DMS53 (cell line): ENCODE measurements around the gene PLEKHG4.
A peak's percentile ranks its signal among the peaks of the same experiment; 100 is the strongest.

Experiments
- DNase-seq: peaks from one replicate; lab custom pipeline; 2025; lab: John Stamatoyannopoulos, UW

PLEKHG4 gene

GRCh38 chr16:67244387-67245185, 34.7 kb upstream of the PLEKHG4 start:
- peak; percentile 57 for DNase-seq

GRCh38 chr16:67245186-67245585, 34.1 kb upstream of the PLEKHG4 start:
- DNase-seq, result no peak

GRCh38 chr16:67245674-67246080, 33.7 kb upstream of the PLEKHG4 start:
- no peak for DNase-seq

- peak; percentile 89 for DNase-seq
Measured at GRCh38 chr16:67246081-67246755, 33.1 kb upstream of the PLEKHG4 start.

GRCh38 chr16:67246756-67247191, 32.6 kb upstream of the PLEKHG4 start:
- DNase-seq, result peak; percentile 97

- DNase-seq, result peak; percentile 93
Measured at GRCh38 chr16:67247192-67248072, 31.9 kb upstream of the PLEKHG4 start, which contains the start of gene FHOD1. TSS of gene FHOD1 (minus strand) at chr16:67247481. CDS start at chr16:67247410, 71 bp downstream.

- peak; percentile 53 for DNase-seq
Measured at GRCh38 chr16:67248073-67248400, 31.3 kb upstream of the PLEKHG4 start.

GRCh38 chr16:67248401-67249177, 30.7 kb upstream of the PLEKHG4 start, which contains the start of gene SLC9A5:
TSS of gene SLC9A5 (plus strand) at chr16:67248979. CDS start at chr16:67249015, 36 bp downstream.
- DNase-seq, result peak; percentile 49

GRCh38 chr16:67249178-67250044, 29.9 kb upstream of the PLEKHG4 start:
- DNase-seq, result no peak

GRCh38 chr16:67250045-67250327, 29.3 kb upstream of the PLEKHG4 start:
- no peak for DNase-seq

- DNase-seq, result no peak
Measured at GRCh38 chr16:67252609-67253497, 26.5 kb upstream of the PLEKHG4 start.

GRCh38 chr16:67254801-67255552, 24.4 kb upstream of the PLEKHG4 start:
- DNase-seq, result no peak

- DNase-seq, result no peak
Measured at GRCh38 chr16:67255553-67256221, 23.6 kb upstream of the PLEKHG4 start.

GRCh38 chr16:67256701-67257230, 22.6 kb upstream of the PLEKHG4 start:
- DNase-seq, result no peak

GRCh38 chr16:67257486-67258160, 21.7 kb upstream of the PLEKHG4 start:
- no peak for DNase-seq

- DNase-seq, result no peak
Measured at GRCh38 chr16:67258161-67258835, 21.0 kb upstream of the PLEKHG4 start.

- no peak for DNase-seq
Measured at GRCh38 chr16:67259705-67260104, 19.6 kb upstream of the PLEKHG4 start.
